BJ (cell line): Measurements from ENCODE around the gene LRFN5. TPM values are rescaled to one million over a fixed set of nuclear protein-coding genes. Genes with fewer than 3 reads are reported as not detected.
"Not testable (repeated sequence)": the region's sequence is repeated elsewhere in the genome, so short reads cannot be mapped to it uniquely, and the experiment has no call there.

Source experiments
- CTCF ChIA-PET: fragments of 350-600 bp; formaldehyde crosslinking; extraction: SDS; loops from one replicate; lab custom pipeline; 2021; ENCODE audit warnings: antibody characterized with exemption, inconsistent platforms; lab: Yijun Ruan, JAX
- POLR2A ChIA-PET: fragments of 300-600 bp; sonication (Branson Sonifier 250); formaldehyde crosslinking; extraction: SDS; loops from one replicate; lab custom pipeline; 2021; ENCODE audit warnings: antibody characterized with exemption; lab: Charles Lee
- DNase-seq: peaks from one replicate; pipeline ENCODE4 v3.0.0-alpha.2; 2011; ENCODE audit warnings: low read depth
- H3K27me3 ChIP-seq: 2 replicates; pipeline ENCODE4 v1.6.0; 2011; ENCODE audit warnings: low read length; ENCODE audit not compliant: control insufficient read depth, insufficient read depth
- H3K36me3 ChIP-seq: 2 replicates; pipeline ENCODE4 v1.5.1; 2011; ENCODE audit warnings: low read length; ENCODE audit not compliant: control insufficient read depth, insufficient read depth
- H3K4me3 ChIP-seq: 2 replicates; pipeline ENCODE4 v1.5.1; 2011; ENCODE audit warnings: low read depth, mild to moderate bottlenecking, control low read depth, low read length
- polyA minus RNA-seq: library from RNA; depleted of rRNA, polyadenylated mRNA; stranded (reverse); fragments of >200 nt; gene quantifications from 2 replicates; pipeline ENCODE4 v1.2.3, GENCODE V29; 2011; rRNA and poly(A)+ RNA removed
- polyA plus RNA-seq: library from polyadenylated mRNA; depleted of rRNA; stranded (reverse); fragments of >200 nt; gene quantifications from 2 replicates; pipeline ENCODE4 v1.2.3, GENCODE V29; 2011; rRNA removed
- TF ChIP-seq, protein P1 (sequence below): IDR thresholded peaks from 2 replicates; pipeline ENCODE4 v1.5.1; 2011; ENCODE audit warnings: low read depth, mild to moderate bottlenecking, control low read depth, inconsistent platforms, low read length, moderate library complexity; ENCODE audit not compliant: insufficient read depth

LRFN5 gene
- 0.05 and 0.07 TPM in 2 replicates for polyA plus RNA-seq
- polyA minus RNA-seq: 0.15 TPM in 1 of 2 replicates, not detected in the other

DNA sequence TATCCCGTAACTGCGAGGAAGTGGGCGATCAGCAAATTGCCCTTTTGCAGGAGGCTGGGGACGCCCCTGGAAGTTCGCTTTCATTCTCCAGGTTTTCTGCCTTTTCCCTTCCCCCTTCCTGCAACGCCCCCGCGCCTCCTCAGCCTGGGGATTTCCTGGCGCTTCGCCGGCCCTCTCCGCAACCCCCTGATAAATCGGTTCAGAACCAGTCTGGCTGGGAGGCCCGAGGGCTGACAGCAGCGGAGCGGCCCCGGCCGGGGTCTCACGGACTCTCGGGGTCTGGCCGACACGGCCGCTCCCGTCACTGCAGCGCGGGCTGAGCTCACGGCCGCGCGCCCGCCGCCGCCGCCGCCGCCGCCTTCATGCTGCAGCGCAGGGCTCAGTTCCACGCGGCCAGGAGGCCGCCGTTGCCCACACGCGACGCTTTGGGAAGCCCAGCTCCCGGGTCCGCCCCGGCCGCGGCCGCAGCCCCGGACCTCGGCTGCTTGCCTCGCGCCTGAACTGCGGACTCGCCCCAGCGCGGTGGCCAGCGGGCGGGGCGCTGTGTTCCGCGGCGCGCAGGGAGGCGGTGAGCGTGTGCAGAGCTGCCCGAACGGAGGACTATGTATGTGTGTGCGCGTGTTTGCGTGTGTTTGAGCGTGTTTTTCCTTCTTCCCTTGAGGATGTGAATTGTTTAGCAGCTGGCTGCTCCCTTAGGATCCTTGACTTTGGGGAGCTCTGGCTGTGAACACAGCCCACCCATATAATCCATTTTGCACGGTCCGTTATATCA is at the start of gene LRFN5:
LRFN5 (plus strand) TSS at position 345 of the 772 bp plus-strand sequence.
- ChIA-PET CTCF (interaction anchor here (1.0 to 1.4 kb wide), 2 partner anchors 11 to 12 kb away, joined by 3 to 4 read pairs; no protein-coding TSS in a partner anchor), POLR2A (no interaction called here)
- TF ChIP-seq, protein P1, sequence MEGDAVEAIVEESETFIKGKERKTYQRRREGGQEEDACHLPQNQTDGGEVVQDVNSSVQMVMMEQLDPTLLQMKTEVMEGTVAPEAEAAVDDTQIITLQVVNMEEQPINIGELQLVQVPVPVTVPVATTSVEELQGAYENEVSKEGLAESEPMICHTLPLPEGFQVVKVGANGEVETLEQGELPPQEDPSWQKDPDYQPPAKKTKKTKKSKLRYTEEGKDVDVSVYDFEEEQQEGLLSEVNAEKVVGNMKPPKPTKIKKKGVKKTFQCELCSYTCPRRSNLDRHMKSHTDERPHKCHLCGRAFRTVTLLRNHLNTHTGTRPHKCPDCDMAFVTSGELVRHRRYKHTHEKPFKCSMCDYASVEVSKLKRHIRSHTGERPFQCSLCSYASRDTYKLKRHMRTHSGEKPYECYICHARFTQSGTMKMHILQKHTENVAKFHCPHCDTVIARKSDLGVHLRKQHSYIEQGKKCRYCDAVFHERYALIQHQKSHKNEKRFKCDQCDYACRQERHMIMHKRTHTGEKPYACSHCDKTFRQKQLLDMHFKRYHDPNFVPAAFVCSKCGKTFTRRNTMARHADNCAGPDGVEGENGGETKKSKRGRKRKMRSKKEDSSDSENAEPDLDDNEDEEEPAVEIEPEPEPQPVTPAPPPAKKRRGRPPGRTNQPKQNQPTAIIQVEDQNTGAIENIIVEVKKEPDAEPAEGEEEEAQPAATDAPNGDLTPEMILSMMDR: no peak
- DNase-seq: no peak
- Histone ChIP-seq H3K27me3 (peaks cover 29% of the 10 kb centered on the region), H3K4me3 (peak within 1 kb of the TSS; percentile 48), H3K36me3 (no peaks in the 10 kb centered on the region)

DNA sequence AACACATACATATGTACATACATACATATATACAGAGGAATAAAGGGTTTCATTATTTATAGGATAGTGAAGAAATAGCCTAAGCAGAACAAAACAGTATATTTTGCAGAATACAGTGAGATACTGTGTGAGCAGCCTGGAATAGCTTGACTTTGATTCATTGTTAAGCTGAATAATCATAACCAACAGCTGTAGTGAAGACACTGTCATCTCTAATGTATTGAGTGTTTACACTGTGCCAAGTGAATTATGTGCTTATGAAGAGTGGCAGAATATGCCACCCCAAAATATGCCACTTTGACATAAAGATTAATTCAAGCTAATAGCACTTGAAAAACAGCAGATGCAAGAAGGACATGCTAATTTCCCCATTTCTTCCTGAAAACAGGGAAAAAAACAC is 48.2 kb upstream of the LRFN5 start:
- CTCF ChIA-PET: no interaction called here
- H3K27me3 ChIP-seq: no peaks in the 10 kb centered on the region
- TF ChIP-seq, protein P1: no peak
- no peaks in the 10 kb centered on the region for H3K36me3 ChIP-seq
- H3K4me3 ChIP-seq: no peak overlapping the region
- DNase-seq: no peak
- POLR2A ChIA-PET: no interaction called here

GRCh38 chr14:41566864-41567263 is 39.8 kb upstream of the LRFN5 start:
- H3K36me3 ChIP-seq, DNase-seq, POLR2A ChIA-PET, H3K4me3 ChIP-seq, CTCF ChIA-PET, H3K27me3 ChIP-seq: not testable (repeated sequence)

DNA sequence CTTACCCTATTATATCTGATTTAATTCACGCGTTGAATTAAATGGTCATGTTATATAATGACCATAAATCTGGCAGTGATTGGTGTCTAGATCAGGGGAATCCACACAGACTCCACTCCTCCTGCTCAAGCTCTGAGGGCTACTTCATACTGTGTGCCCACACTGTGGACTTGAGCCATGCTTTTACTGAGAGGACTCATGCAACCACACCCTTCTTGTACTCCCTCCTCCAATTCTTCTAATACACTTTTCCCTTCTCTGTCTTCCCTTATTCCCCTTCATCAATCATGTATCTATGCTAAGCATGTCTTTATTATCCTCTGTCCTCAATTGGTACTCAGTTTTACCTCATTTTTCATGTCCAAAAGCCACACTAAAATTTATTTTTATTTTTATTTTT is 37.7 kb upstream of the LRFN5 start:
- ChIA-PET CTCF (no interaction called here), POLR2A (no interaction called here)
- H3K4me3 ChIP-seq: no peak overlapping the region
- no peaks in the 10 kb centered on the region for H3K36me3 ChIP-seq
- TF ChIP-seq, protein P1: no peak
- no peak for DNase-seq
- H3K27me3 ChIP-seq: no peaks in the 10 kb centered on the region

- CTCF ChIA-PET: no interaction called here
- POLR2A ChIA-PET: no interaction called here
- TF ChIP-seq, protein P1: no peak
- Histone ChIP-seq H3K4me3 (no peak overlapping the region), H3K36me3 (no peaks in the 10 kb centered on the region), H3K27me3 (no peaks in the 10 kb centered on the region)
- no peak for DNase-seq
These were observed 36.1 kb upstream of the LRFN5 start for GRCh38 chr14:41570415-41571155.
